ENCODE measurements around the gene BARHL1. TPM values are rescaled to one million over a fixed set of nuclear protein-coding genes. Genes with fewer than 3 reads are reported as not detected.

Gene BARHL1
- total RNA-seq, 1 donor from 2014 or later: not detected

- Histone ChIP-seq H4K20me1 (ENCODE audit: insufficient read depth, low read length) (peaks cover 81% of the 10 kb centered on the region), H3K9ac (ENCODE audit: low read length) (no peak overlapping the region), H3K36me3 (ENCODE audit: insufficient read depth, low read length) (peaks cover 3% of the 10 kb centered on the region), H3K4me3 (ENCODE audit: insufficient read depth, low read depth, low read length) (no peak overlapping the region), H3K79me2 (ENCODE audit: insufficient read depth, low read length) (no peaks in the 10 kb centered on the region), H3K4me2 (ENCODE audit: low read length) (no peak overlapping the region), H3K27ac (ENCODE audit: low read depth, low read length) (no peak overlapping the region), H3K4me1 (ENCODE audit: insufficient read depth, low read length) (no peaks in the 10 kb centered on the region), H3K9me3 (ENCODE audit: insufficient read depth, low read depth, low read length) (no peaks in the 10 kb centered on the region), H3K27me3 (ENCODE audit: insufficient read depth, low read length) (peaks cover 23% of the 10 kb centered on the region), H2AFZ (ENCODE audit: low read depth, low read length) (no peak overlapping the region)
- no peak for FAIRE-seq
- Mint-ChIP-seq H3K9me3 (ENCODE audit: unreplicated experiment) (no peaks in the 10 kb centered on the region), H3K27me3 (ENCODE audit: low read depth, unreplicated experiment) (peaks cover 30% of the 10 kb centered on the region), H3K27ac (ENCODE audit: unreplicated experiment) (no peak overlapping the region), H3K36me3 (ENCODE audit: low read depth, unreplicated experiment) (peaks cover 33% of the 10 kb centered on the region), H3K4me1 (ENCODE audit: low read depth, unreplicated experiment) (peaks cover 5% of the 10 kb centered on the region), H3K4me3 (ENCODE audit: unreplicated experiment) (no peak overlapping the region)
- TF ChIP-seq CTCF (IDR thresholded peaks at IDR 0.05; ENCODE audit: insufficient read depth, low read depth, low read length): no peak
- no peak for TF ChIP-seq EZH2 (IDR thresholded peaks at IDR 0.05; ENCODE audit: insufficient read depth, low read length)
- no peak for DNase-seq (ENCODE audit: low read depth)
Observed at GRCh38 chr9:132595319-132595718, 12.9 kb downstream of the BARHL1 start.

GRCh38 chr9:132596200-132596599 is 13.8 kb downstream of the BARHL1 start:
- Histone ChIP-seq H3K9ac (ENCODE audit: low read length) (no peak overlapping the region), H2AFZ (ENCODE audit: low read depth, low read length) (no peak overlapping the region), H4K20me1 (ENCODE audit: insufficient read depth, low read length) (peaks cover 74% of the 10 kb centered on the region), H3K4me3 (ENCODE audit: insufficient read depth, low read depth, low read length) (no peak overlapping the region), H3K4me2 (ENCODE audit: low read length) (no peak overlapping the region), H3K27ac (ENCODE audit: low read depth, low read length) (no peak overlapping the region), H3K36me3 (ENCODE audit: insufficient read depth, low read length) (peaks cover 6% of the 10 kb centered on the region), H3K4me1 (ENCODE audit: insufficient read depth, low read length) (no peaks in the 10 kb centered on the region), H3K27me3 (ENCODE audit: insufficient read depth, low read length) (peaks cover 14% of the 10 kb centered on the region), H3K9me3 (ENCODE audit: insufficient read depth, low read depth, low read length) (no peaks in the 10 kb centered on the region), H3K79me2 (ENCODE audit: insufficient read depth, low read length) (no peaks in the 10 kb centered on the region)
- no peak for FAIRE-seq
- H3K4me3 Mint-ChIP-seq (ENCODE audit: unreplicated experiment): no peak overlapping the region
- TF ChIP-seq CTCF (IDR thresholded peaks at IDR 0.05; ENCODE audit: insufficient read depth, low read depth, low read length) (no peak), EZH2 (IDR thresholded peaks at IDR 0.05; ENCODE audit: insufficient read depth, low read length) (no peak)
- no peak for DNase-seq (ENCODE audit: low read depth)
- H3K36me3 Mint-ChIP-seq (ENCODE audit: low read depth, unreplicated experiment): peaks cover 41% of the 10 kb centered on the region
- H3K4me1 Mint-ChIP-seq (ENCODE audit: low read depth, unreplicated experiment): peaks cover 5% of the 10 kb centered on the region
- H3K9me3 Mint-ChIP-seq (ENCODE audit: unreplicated experiment): no peaks in the 10 kb centered on the region
- peaks cover 24% of the 10 kb centered on the region for H3K27me3 Mint-ChIP-seq (ENCODE audit: low read depth, unreplicated experiment)
- no peak overlapping the region for H3K27ac Mint-ChIP-seq (ENCODE audit: unreplicated experiment)

DNA sequence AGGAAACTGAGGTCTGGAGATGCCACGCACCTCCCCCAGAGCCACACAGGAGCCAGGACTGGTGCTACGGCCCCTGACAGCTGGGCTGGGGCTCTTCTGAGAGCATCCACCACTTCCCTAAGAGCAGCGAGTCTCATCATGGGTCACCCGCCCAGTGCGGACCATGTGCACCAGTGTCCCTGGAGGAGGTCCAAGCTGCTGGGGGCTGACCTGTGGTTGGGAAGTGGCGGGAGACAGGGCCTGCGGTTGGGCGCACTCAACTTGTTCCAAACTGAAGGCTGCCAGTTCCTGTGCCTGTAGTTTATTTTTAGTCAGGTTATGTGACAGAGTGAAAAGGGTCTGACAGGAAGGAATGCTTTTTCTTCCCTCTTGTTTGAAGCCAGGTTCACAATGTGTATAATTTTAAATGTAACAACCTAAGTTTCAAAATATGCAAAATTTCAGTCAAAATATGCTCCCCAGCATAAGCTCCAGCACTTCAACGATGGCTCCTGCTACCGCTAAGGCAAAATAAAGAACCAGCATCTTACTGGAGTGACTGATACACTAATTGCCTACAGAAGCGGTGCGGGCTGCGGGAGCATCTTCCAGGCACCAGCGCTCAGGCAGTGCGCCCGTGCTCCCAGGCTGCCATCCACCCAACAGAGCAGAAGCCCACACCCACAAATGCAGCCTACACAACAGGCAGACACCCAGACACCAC is 14.8 kb downstream of the BARHL1 start:
- no peak for FAIRE-seq
- H3K4me2 ChIP-seq (ENCODE audit: low read length): no peak overlapping the region
- peaks cover 67% of the 10 kb centered on the region for H4K20me1 ChIP-seq (ENCODE audit: insufficient read depth, low read length)
- Mint-ChIP-seq H3K27me3 (ENCODE audit: low read depth, unreplicated experiment) (peaks cover 16% of the 10 kb centered on the region), H3K9me3 (ENCODE audit: unreplicated experiment) (no peaks in the 10 kb centered on the region), H3K4me3 (ENCODE audit: unreplicated experiment) (no peak overlapping the region), H3K27ac (ENCODE audit: unreplicated experiment) (no peak overlapping the region), H3K36me3 (ENCODE audit: low read depth, unreplicated experiment) (peaks cover 43% of the 10 kb centered on the region), H3K4me1 (ENCODE audit: low read depth, unreplicated experiment) (peaks cover 10% of the 10 kb centered on the region)
- peaks cover 6% of the 10 kb centered on the region for H3K36me3 ChIP-seq (ENCODE audit: insufficient read depth, low read length)
- H2AFZ ChIP-seq (ENCODE audit: low read depth, low read length): no peak overlapping the region
- H3K9me3 ChIP-seq (ENCODE audit: insufficient read depth, low read depth, low read length): no peaks in the 10 kb centered on the region
- no peak overlapping the region for H3K9ac ChIP-seq (ENCODE audit: low read length)
- H3K27ac ChIP-seq (ENCODE audit: low read depth, low read length): no peak overlapping the region
- no peaks in the 10 kb centered on the region for H3K4me1 ChIP-seq (ENCODE audit: insufficient read depth, low read length)
- no peak for DNase-seq (ENCODE audit: low read depth)
- H3K27me3 ChIP-seq (ENCODE audit: insufficient read depth, low read length): peaks cover 5% of the 10 kb centered on the region
- TF ChIP-seq CTCF (IDR thresholded peaks at IDR 0.05; ENCODE audit: insufficient read depth, low read depth, low read length): no peak
- TF ChIP-seq EZH2 (IDR thresholded peaks at IDR 0.05; ENCODE audit: insufficient read depth, low read length): no peak
- no peak overlapping the region for H3K4me3 ChIP-seq (ENCODE audit: insufficient read depth, low read depth, low read length)
- no peaks in the 10 kb centered on the region for H3K79me2 ChIP-seq (ENCODE audit: insufficient read depth, low read length)

Data from astrocyte (in vitro differentiated cells and primary cell).